ENCODE data around the gene QPCTL. TPM values are rescaled to one million over a fixed set of nuclear protein-coding genes. Genes with fewer than 3 reads are reported as not detected.

Gene QPCTL
- total and polyA plus RNA-seq, 7 donors, result 0.41 to 1.6 (median 0.89) TPM

DNA sequence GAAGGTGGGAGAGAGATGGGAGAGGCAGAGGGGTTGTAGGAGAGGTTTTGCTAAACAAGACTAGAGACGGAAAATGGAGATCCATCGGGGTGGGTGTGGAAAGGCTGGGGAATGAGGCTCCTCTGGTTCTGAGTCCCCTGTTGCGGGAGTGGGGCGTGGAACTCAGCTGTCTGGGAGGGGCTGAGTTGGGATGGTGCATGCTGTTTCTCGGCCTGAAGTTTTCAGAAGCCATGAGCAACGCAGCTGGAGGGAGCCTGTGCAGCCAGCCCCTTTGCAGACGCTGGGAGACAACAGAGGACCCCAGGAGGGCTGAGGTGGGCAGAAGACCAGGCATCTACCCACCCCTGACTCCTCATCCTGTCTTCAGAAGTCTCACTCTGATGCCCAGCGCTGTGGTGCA, 31.8 kb upstream of the QPCTL start:
- Histone ChIP-seq H3K36me3 (ENCODE audit: insufficient read depth in 1 of 2, low read depth in 1 of 2) (no peaks in the 10 kb centered on the region), H3K4me3 (no peak overlapping the region), H3K27me3 (ENCODE audit: insufficient read depth in 3 of 3, low read length in 2 of 3) (peaks cover 0 to 21% (median 1%) of the 10 kb centered on the region in 3 donors), H3K4me1 (no peaks in the 10 kb centered on the region), H3K9me3 (no peaks in the 10 kb centered on the region), H3K27ac (no peak overlapping the region)
- no peak for DNase-seq
- intact Hi-C loops (cut with DNase I), result no loop called here
- 25 to 30% (median 26%) methylated on average over 7 to 8 of the region's 8 CpGs for WGBS, 3 donors
- ATAC-seq, result no peak
- TF ChIP-seq, protein P1, sequence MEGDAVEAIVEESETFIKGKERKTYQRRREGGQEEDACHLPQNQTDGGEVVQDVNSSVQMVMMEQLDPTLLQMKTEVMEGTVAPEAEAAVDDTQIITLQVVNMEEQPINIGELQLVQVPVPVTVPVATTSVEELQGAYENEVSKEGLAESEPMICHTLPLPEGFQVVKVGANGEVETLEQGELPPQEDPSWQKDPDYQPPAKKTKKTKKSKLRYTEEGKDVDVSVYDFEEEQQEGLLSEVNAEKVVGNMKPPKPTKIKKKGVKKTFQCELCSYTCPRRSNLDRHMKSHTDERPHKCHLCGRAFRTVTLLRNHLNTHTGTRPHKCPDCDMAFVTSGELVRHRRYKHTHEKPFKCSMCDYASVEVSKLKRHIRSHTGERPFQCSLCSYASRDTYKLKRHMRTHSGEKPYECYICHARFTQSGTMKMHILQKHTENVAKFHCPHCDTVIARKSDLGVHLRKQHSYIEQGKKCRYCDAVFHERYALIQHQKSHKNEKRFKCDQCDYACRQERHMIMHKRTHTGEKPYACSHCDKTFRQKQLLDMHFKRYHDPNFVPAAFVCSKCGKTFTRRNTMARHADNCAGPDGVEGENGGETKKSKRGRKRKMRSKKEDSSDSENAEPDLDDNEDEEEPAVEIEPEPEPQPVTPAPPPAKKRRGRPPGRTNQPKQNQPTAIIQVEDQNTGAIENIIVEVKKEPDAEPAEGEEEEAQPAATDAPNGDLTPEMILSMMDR (IDR thresholded peaks at IDR 0.05), result no peak

DNA sequence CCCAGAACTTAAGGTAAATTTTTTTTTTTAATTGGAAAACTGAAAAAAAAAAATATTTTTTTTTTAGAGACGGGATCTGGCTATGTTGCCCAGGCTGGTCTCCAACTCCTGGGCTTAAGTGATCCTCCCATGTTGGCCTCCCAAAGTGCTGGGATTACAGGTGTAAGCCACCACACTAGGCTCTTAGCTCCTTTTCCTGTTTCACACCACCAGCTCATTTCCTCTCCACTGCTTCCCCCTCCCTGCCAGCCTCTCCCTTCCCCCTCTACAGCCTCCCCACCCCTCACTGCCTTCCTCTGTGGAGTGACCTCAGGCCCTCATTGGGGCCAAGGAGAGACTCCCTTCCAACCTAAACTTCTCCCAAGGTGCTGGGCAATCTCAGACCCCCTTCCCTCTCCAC, 28.7 kb upstream of the QPCTL start:
- no peaks in the 10 kb centered on the region for H3K36me3 ChIP-seq (ENCODE audit: insufficient read depth in 1 of 2, low read depth in 1 of 2)
- WGBS, 3 donors, result 85 to 88% (median 85%) methylated on average over 1 of the region's 1 CpG
- intact Hi-C loops (cut with DNase I), result no loop called here
- TF ChIP-seq, protein P1 (IDR thresholded peaks at IDR 0.05), result no peak
- no peak overlapping the region for H3K27ac ChIP-seq
- DNase-seq (no peak), ATAC-seq (no peak)
- H3K27me3 ChIP-seq (ENCODE audit: insufficient read depth in 3 of 3, low read length in 2 of 3), result peaks cover 0 to 44% (median 11%) of the 10 kb centered on the region in 3 donors
- no peak overlapping the region for H3K4me3 ChIP-seq
- no peaks in the 10 kb centered on the region for H3K9me3 ChIP-seq
- H3K4me1 ChIP-seq, result peaks cover 3% of the 10 kb centered on the region

DNA sequence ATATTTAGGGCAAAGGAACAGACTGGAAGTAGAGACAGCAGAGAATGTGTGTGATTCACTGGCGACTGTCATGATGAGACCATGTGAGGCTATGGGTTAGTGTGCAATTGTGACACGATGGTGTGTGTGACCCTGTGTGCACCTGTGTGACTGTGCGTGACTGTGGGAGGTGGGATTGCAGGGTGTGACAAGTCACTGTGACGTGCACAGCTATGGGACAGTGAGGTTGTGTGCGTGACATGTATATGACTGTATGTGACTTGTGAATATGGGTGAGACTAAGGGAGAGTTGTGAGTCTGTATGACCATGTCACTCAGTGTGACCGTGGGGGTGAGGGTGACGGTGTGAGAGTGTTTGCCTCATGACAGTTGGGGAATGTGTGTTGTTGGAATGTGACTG, 27.9 kb upstream of the QPCTL start:
- no peak overlapping the region for H3K27ac ChIP-seq
- no peak overlapping the region for H3K4me3 ChIP-seq
- H3K4me1 ChIP-seq, result peaks cover 10% of the 10 kb centered on the region
- no peaks in the 10 kb centered on the region for H3K9me3 ChIP-seq
- H3K27me3 ChIP-seq (ENCODE audit: insufficient read depth in 3 of 3, low read length in 2 of 3), result peaks cover 0 to 50% (median 16%) of the 10 kb centered on the region in 3 donors
- ATAC-seq, result no peak
- TF ChIP-seq, protein P1 (IDR thresholded peaks at IDR 0.05), result no peak
- DNase-seq, result no peak
- intact Hi-C loops (cut with DNase I), result no loop called here
- 58 to 62% (median 62%) methylated on average over 7 of the region's 7 CpGs for WGBS, 3 donors
- H3K36me3 ChIP-seq (ENCODE audit: insufficient read depth in 1 of 2, low read depth in 1 of 2), result no peaks in the 10 kb centered on the region

DNA sequence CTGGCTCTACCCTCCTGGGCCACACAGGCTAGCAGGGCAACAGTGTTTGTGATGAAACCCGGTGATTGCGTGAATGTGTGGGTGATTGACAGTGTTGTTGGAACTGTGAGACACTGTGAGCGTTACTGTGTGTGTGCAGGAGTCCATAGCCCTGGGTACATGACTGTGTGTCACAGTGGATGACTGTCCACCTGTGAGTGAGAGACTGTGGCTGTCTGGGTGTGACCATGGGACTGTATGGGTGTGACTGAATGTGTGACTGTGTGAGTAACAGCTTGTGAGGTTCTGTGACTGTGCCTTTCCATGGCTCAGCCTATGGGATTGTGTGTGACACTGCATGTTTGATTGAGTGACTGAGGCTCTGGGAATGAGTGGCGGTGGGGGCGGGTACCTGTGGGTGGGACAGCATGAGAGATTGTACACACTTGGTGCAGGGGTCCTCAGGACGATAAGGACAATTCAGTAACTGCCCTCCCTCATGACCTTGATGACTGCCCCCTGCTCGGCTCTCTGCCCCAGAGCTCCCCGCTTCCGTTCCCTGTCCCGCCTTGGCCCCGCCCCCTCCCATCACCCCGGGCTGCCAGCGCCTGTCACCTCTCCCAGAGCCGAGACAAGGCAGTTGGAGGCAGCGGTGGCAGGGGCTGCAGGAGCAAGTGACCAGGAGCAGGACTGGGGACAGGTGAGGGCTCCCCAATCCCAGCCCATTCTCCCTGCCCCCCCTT, 24.7 kb upstream of the QPCTL start, which contains the start of gene GIPR:
TSS of gene GIPR (plus strand) at position 602 of the 722 bp plus-strand sequence. CDS start 1,300 bp downstream, outside the sequence.
- no peak within 1 kb of the TSS for H3K27ac ChIP-seq

More for the DNA sequence above, 24.7 kb upstream of the QPCTL start, which contains the start of gene GIPR:
- Histone ChIP-seq H3K36me3 (ENCODE audit: insufficient read depth in 1 of 2, low read depth in 1 of 2) (no peaks in the 10 kb centered on the region), H3K9me3 (no peaks in the 10 kb centered on the region), H3K27me3 (ENCODE audit: insufficient read depth in 3 of 3, low read length in 2 of 3) (peaks cover 0 to 82% (median 24%) of the 10 kb centered on the region in 3 donors), H3K4me1 (peaks cover 11% of the 10 kb centered on the region), H3K4me3 (peak within 1 kb of the TSS; percentile 53)
- intact Hi-C loops (cut with DNase I), result no loop called here
- 14 to 16% (median 14%) methylated on average over 15 of the region's 15 CpGs for WGBS, 3 donors
- peak; percentile 21 to 47 (median 29) for ATAC-seq
- peak in 1 of 2 donors; percentile 33 for DNase-seq
- TF ChIP-seq, protein P1 (IDR thresholded peaks at IDR 0.05), result no peak
